ENCODE data around the gene IL3RA.

Gene IL3RA

DNA sequence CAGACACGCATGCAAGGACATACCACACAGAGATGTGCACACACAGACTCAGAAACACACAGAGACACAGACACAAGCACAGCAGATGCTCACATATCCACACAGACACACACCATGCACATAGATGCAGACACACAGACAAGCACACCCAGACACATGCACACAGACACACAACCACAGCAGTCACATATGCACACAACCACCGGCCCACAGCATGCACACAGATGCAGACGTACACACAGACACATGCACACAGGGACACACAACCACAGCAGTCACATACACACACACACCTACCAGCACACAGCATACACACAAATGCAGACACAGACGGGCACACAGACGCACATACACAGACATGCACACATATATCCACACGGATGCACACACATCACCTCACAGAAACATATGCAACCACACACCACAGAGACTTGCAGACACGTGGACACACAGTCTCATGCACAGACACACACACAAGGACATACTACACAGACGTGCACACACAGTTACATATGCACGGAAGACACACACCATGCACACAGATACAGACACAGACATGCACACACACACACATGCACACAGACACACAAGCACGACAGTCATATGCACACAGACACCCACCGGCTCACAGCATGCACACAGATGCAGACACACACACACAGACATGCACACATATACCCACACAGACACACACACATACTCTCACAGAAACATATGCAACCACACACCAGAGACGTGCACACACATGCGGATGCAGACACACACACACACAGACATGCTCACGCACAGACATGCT is 80.6 kb downstream of the IL3RA start:
- Histone ChIP-seq H3K36me3 (ENCODE audit: low read depth) (peaks cover 31% of the 10 kb centered on the region), H3K27ac (ENCODE audit: poor library complexity, severe bottlenecking) (no peak overlapping the region)
- no peak for ATAC-seq (ENCODE audit: low read depth)

DNA sequence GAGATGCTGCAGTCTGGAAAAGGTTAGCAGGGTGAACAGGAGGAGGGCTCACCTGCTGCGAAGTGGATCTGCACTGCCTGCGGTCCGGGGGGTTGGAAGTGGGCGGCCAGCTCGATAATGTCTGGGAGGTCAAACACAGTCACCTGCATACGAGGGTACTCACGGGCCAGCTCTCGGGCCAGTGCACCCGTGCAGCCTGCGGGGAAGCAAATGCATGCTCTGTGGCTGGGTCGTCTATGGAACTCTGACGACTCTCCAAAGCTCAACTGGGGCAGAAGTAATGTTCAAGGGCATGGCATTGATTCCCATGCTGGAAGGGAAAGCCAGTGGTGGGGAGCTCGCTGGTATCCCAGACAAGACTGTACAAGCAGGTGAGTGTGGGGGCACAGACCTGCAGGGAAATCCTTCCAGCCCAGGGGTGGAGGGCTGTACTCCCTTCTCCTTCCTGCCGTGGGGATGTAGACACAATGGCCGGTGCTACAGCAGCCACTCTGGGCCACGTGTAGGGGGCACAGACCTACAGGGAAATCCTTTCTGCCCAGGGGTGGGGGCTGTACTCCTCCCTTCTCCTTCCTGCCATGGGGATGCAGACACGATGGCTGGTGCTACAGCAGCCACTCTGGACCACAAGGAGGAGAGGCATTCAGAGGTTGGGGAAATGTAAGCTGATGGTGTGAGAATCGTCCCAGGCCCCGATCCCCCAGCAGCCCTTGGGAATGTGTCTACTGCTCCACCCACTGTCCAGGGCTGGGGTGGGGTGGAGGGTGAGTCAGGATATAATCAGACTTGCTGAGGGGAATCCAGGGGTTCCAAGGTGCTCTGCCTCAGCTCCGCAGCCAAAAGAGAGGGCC is 81.6 kb downstream of the IL3RA start:
- ATAC-seq (ENCODE audit: low read depth) (no peak), DNase-seq (ENCODE audit: low spot score) (no peak)
- Histone ChIP-seq H3K27ac (ENCODE audit: poor library complexity, severe bottlenecking) (no peak overlapping the region), H3K4me3 (ENCODE audit: severe bottlenecking) (no peak overlapping the region), H3K9me3 (ENCODE audit: severe bottlenecking) (peaks cover 8% of the 10 kb centered on the region), H3K27me3 (ENCODE audit: insufficient read depth, poor library complexity, severe bottlenecking) (no peaks in the 10 kb centered on the region), H3K36me3 (ENCODE audit: low read depth) (peaks cover 33% of the 10 kb centered on the region), H3K4me1 (ENCODE audit: insufficient read depth, poor library complexity, severe bottlenecking) (no peaks in the 10 kb centered on the region)
- TF ChIP-seq, protein P1, sequence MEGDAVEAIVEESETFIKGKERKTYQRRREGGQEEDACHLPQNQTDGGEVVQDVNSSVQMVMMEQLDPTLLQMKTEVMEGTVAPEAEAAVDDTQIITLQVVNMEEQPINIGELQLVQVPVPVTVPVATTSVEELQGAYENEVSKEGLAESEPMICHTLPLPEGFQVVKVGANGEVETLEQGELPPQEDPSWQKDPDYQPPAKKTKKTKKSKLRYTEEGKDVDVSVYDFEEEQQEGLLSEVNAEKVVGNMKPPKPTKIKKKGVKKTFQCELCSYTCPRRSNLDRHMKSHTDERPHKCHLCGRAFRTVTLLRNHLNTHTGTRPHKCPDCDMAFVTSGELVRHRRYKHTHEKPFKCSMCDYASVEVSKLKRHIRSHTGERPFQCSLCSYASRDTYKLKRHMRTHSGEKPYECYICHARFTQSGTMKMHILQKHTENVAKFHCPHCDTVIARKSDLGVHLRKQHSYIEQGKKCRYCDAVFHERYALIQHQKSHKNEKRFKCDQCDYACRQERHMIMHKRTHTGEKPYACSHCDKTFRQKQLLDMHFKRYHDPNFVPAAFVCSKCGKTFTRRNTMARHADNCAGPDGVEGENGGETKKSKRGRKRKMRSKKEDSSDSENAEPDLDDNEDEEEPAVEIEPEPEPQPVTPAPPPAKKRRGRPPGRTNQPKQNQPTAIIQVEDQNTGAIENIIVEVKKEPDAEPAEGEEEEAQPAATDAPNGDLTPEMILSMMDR (IDR thresholded peaks at IDR 0.05; ENCODE audit: poor library complexity, severe bottlenecking), result no peak

More for the DNA sequence above, 80.6 kb downstream of the IL3RA start:
- Histone ChIP-seq H3K4me1 (ENCODE audit: insufficient read depth, poor library complexity, severe bottlenecking) (no peaks in the 10 kb centered on the region), H3K4me3 (ENCODE audit: severe bottlenecking) (no peak overlapping the region), H3K27me3 (ENCODE audit: insufficient read depth, poor library complexity, severe bottlenecking) (no peaks in the 10 kb centered on the region), H3K9me3 (ENCODE audit: severe bottlenecking) (peaks cover under 1% of the 10 kb centered on the region)
- TF ChIP-seq, protein P1 (IDR thresholded peaks at IDR 0.05; ENCODE audit: poor library complexity, severe bottlenecking), result no peak
- no peak for DNase-seq (ENCODE audit: low spot score)

DNA sequence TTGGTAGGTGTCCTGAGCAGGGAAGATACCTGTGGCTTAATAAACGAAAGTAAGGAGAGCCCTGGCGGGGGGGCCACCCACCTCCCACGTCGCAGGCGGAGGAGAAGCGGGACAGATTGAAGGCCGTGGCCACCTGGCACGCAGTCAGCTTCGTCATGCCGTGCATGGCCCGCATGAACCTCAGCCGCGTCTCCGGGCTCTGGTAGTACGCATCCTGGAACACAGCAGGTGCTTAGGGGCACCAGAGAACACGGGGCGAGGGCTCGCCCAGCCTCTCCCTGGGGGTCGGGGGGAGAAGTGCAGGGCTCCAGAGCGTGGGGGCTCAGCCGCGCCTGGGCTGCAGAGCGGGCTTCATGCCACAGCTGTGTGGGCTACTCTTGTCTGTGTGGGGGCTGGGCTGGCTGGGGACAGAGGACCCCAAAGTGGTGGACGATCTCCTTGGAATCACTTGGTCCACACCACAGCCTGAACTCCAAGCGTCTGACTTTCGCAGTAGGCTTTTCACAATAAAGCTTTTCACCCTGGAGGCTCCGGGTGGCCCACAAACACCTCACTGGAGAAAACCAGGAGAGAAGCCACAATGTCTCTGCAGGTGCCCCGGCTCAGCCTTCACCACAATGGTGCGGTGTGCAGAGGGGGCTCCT is 82.4 kb downstream of the IL3RA start:
- Histone ChIP-seq H3K4me3 (ENCODE audit: severe bottlenecking) (no peak overlapping the region), H3K27me3 (ENCODE audit: insufficient read depth, poor library complexity, severe bottlenecking) (no peaks in the 10 kb centered on the region), H3K9me3 (ENCODE audit: severe bottlenecking) (peaks cover 10% of the 10 kb centered on the region), H3K27ac (ENCODE audit: poor library complexity, severe bottlenecking) (no peak overlapping the region), H3K4me1 (ENCODE audit: insufficient read depth, poor library complexity, severe bottlenecking) (no peaks in the 10 kb centered on the region), H3K36me3 (ENCODE audit: low read depth) (peaks cover 33% of the 10 kb centered on the region)
- no peak; the same call in 2 of the 3 replicates for ATAC-seq (ENCODE audit: low read depth)
- no peak for DNase-seq (ENCODE audit: low spot score)
- TF ChIP-seq, protein P1 (IDR thresholded peaks at IDR 0.05; ENCODE audit: poor library complexity, severe bottlenecking), result no peak

DNA sequence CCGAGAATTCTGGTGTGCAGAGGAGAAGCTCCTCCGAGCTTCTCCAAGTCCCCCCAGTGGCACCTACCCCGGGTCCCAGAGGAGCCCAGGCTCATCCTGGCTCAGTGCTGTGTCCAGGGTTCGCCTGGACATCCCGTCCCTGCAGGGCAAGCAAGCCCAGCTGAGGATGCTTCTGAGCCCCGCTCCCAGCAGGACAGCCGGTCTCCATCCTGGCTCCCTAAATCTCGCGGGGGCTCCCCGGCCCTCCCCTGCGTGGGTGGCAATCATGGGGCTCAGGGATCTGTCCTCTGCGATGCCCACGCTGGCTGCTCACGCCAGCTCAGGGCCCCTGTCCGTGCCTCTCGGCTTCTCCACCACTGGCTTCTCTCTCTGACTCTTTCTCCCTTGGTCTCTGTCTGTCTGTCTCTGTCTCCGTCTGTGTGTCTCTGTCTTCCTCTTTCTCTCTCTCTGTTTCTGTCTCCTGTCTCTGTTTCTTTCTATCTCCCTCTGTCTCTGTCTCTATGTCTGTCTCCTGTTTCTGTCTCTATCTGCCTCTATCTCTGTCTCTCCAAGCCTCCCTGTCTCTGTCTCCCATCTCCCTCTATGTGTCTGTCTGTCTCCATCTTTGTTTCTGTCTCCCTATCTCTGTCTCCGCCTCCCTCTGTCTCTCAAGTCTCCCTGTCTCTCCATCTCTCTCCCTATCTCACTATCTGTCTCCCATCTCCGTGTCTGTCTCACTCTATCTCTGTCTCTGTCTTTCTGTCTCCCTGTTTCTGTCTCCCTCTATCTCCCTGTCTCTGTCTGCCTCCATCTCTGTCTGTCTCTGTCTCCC is 83.2 kb downstream of the IL3RA start:
- no peak; the same call in 2 of the 3 replicates for ATAC-seq (ENCODE audit: low read depth)
- H3K36me3 ChIP-seq (ENCODE audit: low read depth), result peaks cover 26% of the 10 kb centered on the region

More for the DNA sequence above, 83.2 kb downstream of the IL3RA start:
- Histone ChIP-seq H3K27ac (ENCODE audit: poor library complexity, severe bottlenecking) (no peak overlapping the region), H3K4me1 (ENCODE audit: insufficient read depth, poor library complexity, severe bottlenecking) (no peaks in the 10 kb centered on the region), H3K4me3 (ENCODE audit: severe bottlenecking) (no peak overlapping the region), H3K27me3 (ENCODE audit: insufficient read depth, poor library complexity, severe bottlenecking) (no peaks in the 10 kb centered on the region), H3K9me3 (ENCODE audit: severe bottlenecking) (peaks cover 10% of the 10 kb centered on the region)
- DNase-seq (ENCODE audit: low spot score), result no peak
- TF ChIP-seq, protein P1 (IDR thresholded peaks at IDR 0.05; ENCODE audit: poor library complexity, severe bottlenecking), result no peak

Data from RWPE2 (cell line).